Glomerular visceral epithelial cell (primary cell): ENCODE measurements around the gene DEFB115.
"Not testable (repeated sequence)": the region's sequence is repeated elsewhere in the genome, so short reads cannot be mapped to it uniquely, and the experiment has no call there.

Experiments
- DNase-seq: peaks from one replicate; pipeline ENCODE4 v3.0.0-alpha.2; 2016; ENCODE audit errors: extremely low spot score

Gene DEFB115, protein sequence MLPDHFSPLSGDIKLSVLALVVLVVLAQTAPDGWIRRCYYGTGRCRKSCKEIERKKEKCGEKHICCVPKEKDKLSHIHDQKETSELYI

DNA sequence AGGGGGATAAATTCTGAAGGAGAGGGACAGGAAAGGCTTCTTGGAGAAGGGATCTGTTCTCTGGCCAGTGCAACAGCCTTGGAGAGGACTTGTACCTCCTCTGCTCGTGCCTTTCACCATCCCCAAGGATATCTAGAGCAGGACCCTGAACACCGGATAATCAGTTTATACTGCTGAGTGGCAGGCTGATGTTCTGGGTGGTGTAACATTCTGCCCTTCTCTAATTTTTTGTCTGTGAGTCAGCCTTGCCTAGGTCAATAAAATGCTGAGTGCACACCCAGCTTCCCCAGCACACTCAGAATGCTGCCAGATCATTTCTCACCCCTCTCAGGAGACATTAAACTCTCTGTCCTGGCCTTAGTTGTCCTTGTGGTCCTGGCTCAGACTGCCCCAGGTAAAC is at the start of gene DEFB115:
TSS of gene DEFB115 (plus strand) at position 301 of the 400 bp plus-strand sequence. CDS start at position 301, 0 bp downstream.
- no peak for DNase-seq

DNA sequence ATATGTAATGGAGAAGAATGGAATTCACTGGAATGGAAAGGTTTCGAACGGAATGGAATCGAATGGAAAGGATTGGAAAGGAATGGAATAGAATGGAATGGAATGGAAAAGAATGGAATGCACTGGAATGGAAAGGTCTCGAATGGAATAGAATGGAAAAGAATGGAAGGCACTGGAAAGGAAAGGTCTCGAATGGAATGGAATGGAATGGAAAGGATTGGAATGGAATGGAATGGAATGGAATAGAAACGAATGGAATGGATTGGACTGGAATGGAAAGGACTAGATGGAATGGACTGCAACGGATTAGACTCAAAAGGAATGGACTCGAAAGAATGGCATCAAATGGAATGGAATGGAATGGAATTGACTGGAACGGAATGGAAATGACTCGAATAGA is 20.5 kb upstream of the DEFB115 start:
- DNase-seq: no peak

DNA sequence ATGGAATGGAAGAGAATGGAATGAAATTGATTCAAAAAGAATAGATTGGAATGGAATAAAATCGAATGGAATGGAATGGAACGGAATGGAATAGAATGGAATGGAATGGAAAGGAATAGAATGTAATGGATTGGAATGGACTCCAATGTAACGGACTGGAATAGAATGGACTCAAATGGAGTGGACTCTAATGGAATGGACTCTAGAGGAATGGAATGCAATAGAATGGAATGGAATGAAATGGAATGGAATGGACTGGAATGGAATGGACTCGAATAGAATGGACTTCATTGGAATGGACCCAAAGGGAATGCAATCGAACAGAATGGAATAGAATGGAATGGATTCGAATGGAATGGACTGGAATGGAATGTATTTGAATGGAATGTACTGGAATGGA is 19.7 kb upstream of the DEFB115 start:
- no peak for DNase-seq

DNA sequence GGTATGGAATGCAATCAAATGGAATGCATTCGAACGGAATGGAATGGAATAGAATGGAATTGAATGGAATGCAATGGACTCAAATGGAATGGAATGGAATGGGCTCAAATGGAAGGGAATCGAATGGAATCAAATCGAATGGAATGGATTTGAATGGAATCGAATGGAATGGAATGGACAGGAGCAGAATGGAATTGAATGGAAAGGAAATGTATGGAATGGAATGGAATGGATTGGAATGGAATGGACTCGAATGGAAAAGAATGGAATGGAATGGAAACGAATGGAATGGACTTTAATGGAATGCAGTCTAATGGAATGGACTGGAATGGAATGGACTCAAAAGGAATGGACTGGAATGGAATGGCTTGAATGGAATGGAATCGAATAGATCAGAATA is 18.3 kb upstream of the DEFB115 start:
- DNase-seq: no peak

DNA sequence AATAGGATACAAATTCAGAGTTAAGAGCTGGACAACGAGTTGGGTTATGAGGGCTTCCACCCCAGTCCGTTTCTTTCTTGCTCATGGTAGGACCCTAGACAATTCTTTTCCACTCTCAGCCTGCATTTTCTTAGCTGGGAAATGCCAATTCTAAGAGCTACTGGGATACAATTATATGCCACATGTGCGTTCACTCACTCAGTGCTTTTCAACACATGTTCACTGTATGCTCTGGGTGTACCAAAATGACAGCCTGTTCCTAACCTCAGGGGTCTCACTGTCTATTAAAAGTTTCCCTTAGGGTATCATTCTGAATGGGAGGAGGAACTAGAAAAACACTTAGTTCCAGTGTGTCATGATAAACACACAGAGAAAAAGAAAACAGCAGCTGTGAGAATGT is 505 bp upstream of the DEFB115 start:
- no peak for DNase-seq

DNA sequence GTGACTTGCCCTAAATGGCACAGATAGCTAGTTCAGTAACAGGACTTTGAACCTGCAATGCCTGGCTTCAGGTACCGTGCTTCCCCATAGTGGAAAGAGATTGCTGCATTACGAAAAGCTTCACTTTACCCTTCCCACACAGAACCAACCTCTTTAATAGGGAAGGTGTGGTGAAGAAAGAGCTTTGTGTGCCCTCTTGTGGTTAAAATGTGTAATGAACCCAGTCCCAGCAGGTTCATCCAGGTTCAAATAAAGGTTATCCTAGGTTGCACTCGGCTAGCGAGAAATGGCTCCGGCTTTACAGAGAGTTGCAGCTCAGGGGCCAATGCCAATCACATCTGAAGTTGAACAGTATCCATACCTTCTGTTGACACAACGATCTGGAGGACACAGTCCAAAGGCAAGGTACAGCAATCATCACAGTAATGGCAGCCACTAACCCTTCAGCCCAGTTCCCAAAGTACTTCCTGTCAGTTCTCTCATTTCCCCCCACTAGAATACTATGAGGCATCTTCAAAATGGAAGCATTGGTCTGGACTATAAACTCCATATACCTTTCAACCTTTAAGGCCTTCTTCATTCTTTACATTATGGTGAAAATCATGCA is 3.0 kb downstream of the DEFB115 start:
- peak; percentile 7 for DNase-seq

DNA sequence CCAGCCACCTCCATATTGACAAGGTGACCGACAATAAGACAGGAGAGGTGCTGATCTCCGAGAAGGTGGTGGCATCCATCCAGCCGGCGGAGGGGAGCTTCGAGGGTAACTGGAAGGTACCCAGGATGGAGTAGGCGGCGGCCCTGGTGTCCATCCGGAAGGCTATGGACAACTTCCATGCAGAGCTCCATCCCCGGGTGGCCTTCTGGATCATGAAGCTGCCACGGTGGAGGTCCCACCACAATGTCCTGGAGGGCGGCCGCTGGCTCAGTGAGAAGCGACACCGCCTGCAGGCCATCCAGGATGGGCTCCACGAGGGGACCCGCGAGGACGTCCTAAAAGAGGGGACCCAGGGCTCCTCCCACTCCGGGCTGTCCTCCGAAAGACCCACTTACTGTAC is 17.0 kb downstream of the DEFB115 start:
- DNase-seq: no peak

DNA sequence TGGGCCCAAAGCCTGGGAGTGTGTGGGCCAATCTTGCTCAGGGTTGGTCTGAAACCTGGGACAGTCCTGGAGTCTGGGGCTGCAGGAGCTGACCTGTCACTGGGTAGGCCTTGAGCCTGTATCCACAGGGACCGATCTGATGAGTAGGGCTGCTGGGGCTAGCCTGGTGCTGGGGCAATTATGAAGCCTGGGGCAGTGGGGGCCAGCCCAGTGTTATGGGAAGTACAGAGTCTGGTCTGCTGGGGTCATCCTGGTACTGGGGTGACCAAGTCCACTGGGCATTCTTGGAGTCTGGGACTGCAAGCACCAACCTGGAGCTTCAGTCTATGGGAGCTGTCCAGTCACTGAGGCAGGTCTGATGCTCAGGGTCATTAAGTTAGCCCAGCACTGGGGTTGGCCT is 20.7 kb downstream of the DEFB115 start:
- DNase-seq: no peak

DNA sequence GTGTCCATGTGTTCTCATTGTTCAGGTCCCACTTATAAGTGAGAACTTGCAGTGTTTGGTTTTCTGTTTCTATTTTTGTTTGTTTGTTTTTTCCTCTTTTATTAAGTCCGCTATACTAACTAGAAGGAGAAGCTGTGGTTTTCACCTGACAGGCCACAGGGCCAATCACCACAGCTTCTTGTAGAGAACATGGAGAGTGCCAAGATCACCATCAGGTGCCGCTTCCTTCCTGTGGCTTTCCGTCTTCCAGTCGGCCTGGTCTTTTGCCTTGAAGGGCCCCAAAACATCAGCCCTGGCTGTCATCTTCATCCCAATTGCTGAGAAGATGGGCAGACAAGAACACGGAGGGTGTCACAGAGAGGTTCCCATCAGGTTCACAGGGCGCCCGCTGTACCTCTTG is 27.5 kb downstream of the DEFB115 start:
- not testable (repeated sequence) for DNase-seq

DNA sequence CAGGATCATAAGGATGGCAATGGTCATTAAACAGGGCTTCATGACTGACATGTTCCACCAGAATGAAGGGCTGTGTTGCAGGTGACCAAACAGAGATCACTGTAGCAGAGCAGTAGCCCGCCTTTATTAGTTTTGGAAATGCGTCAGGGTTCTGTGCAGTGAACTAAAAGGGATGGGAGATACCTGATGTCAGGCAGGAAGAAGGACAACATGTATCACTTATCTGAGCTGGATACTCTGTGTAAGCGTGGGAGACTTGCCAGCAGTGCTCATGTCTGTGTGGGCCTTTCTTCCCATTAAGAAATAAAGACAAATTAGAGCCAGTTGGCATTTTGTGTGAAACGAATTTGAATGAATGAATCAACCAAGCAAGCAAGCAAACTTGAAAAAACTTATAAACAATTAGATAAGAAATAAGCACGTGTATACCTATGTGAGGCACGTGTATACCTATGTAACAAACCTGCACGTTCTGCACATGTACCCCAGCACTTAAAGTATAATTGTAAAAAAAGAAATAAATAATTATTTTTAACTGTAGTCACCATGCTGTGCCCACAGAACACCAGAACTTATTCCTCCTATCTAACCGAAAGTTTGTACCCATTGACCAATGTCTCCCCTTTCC is 51.2 kb downstream of the DEFB115 start, which contains the start of gene DEFB116:
TSS of gene DEFB116 (minus strand) at position 51 of the 628 bp plus-strand sequence. CDS start at position 51, 0 bp downstream.
- no peak for DNase-seq
